ENCODE results near the gene MRPL32. TPM values are rescaled to one million over a fixed set of nuclear protein-coding genes. Genes with fewer than 3 reads are reported as not detected.
"Not testable (repeated sequence)": the region's sequence is repeated elsewhere in the genome, so short reads cannot be mapped to it uniquely, and the experiment has no call there.

Gene MRPL32
- 10 to 100 TPM; 19.7 to 29.4 (median 25.6) TPM for total RNA-seq
- 10 to 100 TPM; 49.0 to 51.9 TPM for polyA plus RNA-seq

DNA sequence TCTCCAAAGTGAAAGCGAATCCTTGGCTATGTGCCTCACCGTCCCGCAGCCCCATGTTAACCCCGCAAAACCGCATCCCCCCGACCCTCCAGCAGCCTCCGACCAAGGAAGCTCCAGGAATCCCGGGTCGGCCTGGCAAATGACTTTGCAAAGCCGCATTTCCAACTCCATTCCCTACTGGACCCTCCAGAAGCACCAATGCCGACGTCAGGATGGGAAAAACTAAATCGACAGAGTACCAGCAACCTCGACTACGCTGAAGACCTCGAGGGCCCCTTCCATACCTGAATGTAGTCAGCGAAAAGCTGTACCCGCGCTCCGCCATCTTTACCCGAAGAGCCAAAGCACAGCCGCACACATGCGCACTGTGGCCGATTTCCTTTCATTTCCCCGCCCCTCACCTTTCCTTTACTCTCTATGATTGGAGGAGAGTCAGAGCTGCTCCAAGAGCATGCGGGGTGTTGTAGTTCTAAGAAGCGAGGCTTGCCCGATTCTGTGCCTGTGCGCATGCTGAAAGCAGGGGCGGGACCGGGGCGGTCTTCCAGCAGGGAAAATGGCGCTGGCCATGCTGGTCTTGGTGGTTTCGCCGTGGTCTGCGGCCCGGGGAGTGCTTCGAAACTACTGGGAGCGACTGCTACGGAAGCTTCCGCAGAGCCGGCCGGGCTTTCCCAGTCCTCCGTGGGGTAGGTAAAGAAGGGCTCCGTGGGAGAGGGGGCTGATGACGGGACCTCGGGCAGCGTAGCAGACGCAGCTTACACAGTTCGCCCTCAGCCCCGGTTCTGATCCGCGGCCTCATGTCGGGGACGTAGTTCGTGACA, at the start of gene MRPL32, which contains the start of gene PSMA2:
TSS of gene MRPL32 (plus strand) at position 543 of the 818 bp plus-strand sequence. CDS start at position 554, 11 bp downstream.
TSS of gene PSMA2 (minus strand) at position 341 of the 818 bp plus-strand sequence. CDS start at position 325, 16 bp downstream.
- no peaks in the 10 kb centered on the region for H3K9me3 ChIP-seq
- H3K27me3 ChIP-seq = no peaks in the 10 kb centered on the region
- peak within 1 kb of the TSS; percentile 65 to 75 (median 69) for H3K4me3 ChIP-seq
- WGBS, 2 donors = 0% methylated on average over 56 of the region's 56 CpGs
- H3K27ac ChIP-seq = peak within 1 kb of the TSS; percentile 46 to 84 (median 72)
- ATAC-seq = peak; percentile 98 to 100 (median 99)
- peak; percentile 91 to 96 (median 96) for DNase-seq
- intact Hi-C loops (cut with DNase I) = no loop called here
- peak; percentile 92 for FAIRE-seq
- TF ChIP-seq, protein P1, sequence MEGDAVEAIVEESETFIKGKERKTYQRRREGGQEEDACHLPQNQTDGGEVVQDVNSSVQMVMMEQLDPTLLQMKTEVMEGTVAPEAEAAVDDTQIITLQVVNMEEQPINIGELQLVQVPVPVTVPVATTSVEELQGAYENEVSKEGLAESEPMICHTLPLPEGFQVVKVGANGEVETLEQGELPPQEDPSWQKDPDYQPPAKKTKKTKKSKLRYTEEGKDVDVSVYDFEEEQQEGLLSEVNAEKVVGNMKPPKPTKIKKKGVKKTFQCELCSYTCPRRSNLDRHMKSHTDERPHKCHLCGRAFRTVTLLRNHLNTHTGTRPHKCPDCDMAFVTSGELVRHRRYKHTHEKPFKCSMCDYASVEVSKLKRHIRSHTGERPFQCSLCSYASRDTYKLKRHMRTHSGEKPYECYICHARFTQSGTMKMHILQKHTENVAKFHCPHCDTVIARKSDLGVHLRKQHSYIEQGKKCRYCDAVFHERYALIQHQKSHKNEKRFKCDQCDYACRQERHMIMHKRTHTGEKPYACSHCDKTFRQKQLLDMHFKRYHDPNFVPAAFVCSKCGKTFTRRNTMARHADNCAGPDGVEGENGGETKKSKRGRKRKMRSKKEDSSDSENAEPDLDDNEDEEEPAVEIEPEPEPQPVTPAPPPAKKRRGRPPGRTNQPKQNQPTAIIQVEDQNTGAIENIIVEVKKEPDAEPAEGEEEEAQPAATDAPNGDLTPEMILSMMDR (IDR thresholded peaks at IDR 0.05) = no peak
- peaks cover 6 to 24% (median 16%) of the 10 kb centered on the region in 3 donors for H3K4me1 ChIP-seq
- peaks cover 5 to 12% (median 9%) of the 10 kb centered on the region in 3 donors for H3K36me3 ChIP-seq

DNA sequence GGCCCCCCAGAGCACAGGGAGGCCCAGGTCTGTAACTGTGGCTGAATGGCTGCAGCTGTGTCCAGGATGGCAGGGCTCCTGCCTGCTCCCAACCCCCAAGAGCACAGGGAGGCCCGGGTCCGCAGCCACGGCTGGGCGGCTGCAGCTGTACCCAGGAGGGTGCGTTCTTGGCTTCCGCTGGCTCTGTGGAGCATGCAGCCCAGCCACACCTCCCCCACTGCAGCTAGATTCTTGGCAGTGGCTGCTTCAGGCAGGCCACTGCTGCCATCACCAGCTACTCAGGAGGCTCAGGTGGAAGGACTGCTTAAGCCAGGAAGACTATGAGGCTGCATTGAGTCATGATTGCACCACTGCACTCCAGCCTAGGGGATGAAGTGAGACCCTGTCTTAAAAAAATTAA, 48.2 kb upstream of the MRPL32 start:
- DNase-seq = no peak
- WGBS, 2 donors = 89 to 93% methylated on average over 6 of the region's 6 CpGs
- ATAC-seq = no peak

DNA sequence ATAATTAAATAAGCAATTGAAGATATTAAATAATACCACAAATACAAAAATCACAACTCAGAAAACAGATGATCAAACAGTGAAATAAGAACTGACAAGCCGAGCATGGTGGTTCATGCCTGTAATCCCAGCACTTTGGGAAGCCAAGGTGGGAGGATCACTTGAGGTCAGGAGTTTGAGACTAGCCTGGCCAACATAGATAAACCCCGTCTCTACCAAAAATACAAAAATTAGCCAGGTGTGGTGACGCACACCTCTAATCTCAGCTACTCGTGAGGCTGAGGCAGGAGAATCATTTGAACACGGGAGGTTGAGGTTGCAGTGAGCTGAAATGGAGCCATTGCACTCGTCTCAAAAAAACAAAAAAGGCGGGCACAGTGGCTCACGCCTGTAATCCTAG, 47.0 kb upstream of the MRPL32 start:
- H3K4me3 ChIP-seq; FAIRE-seq; H3K27ac ChIP-seq; H3K27me3 ChIP-seq; DNase-seq; H3K36me3 ChIP-seq; ATAC-seq; H3K4me1 ChIP-seq; H3K9me3 ChIP-seq; intact Hi-C loops (cut with DNase I): not testable (repeated sequence)
- WGBS, 2 donors = 91 to 94% methylated on average over 8 of the region's 8 CpGs

More for the DNA sequence above, 48.2 kb upstream of the MRPL32 start:
- no peaks in the 10 kb centered on the region for H3K9me3 ChIP-seq
- peaks cover 5 to 7% (median 7%) of the 10 kb centered on the region in 3 donors for H3K4me1 ChIP-seq
- TF ChIP-seq, protein P1 (IDR thresholded peaks at IDR 0.05) = no peak
- FAIRE-seq = no peak
- H3K27me3 ChIP-seq = no peaks in the 10 kb centered on the region
- no peaks in the 10 kb centered on the region for H3K36me3 ChIP-seq
- no peak overlapping the region for H3K4me3 ChIP-seq
- H3K27ac ChIP-seq = no peak overlapping the region
- intact Hi-C loops (cut with DNase I) = no loop called here

DNA sequence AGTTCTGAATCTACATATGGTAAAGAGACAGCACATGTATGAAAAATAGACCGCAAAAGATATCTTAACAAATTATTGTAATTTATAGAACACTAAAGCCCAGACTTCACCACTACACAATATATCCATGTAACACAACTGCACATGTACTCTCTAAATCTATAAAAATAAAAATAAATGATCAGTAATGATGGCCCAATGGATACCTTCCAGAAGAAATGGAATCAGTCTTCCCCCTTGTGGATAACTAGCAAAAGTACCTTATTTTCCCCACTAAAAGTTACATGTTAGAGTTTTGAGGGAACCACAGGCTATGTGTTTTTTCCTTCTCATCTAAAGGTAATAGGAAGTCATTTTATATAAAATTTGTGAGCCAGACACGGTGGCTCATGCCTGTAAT, 46.0 kb upstream of the MRPL32 start:
- FAIRE-seq (no peak), ATAC-seq (no peak), DNase-seq (no peak)
- intact Hi-C loops (cut with DNase I) = no loop called here
- Histone ChIP-seq H3K4me1 (peaks cover 5 to 7% (median 7%) of the 10 kb centered on the region in 3 donors), H3K36me3 (no peaks in the 10 kb centered on the region), H3K27ac (no peak overlapping the region), H3K27me3 (no peaks in the 10 kb centered on the region), H3K4me3 (no peak overlapping the region), H3K9me3 (no peaks in the 10 kb centered on the region)
- WGBS, 2 donors = 83 to 89% methylated on average over 2 of the region's 2 CpGs
- TF ChIP-seq, protein P1 (IDR thresholded peaks at IDR 0.05) = no peak

DNA sequence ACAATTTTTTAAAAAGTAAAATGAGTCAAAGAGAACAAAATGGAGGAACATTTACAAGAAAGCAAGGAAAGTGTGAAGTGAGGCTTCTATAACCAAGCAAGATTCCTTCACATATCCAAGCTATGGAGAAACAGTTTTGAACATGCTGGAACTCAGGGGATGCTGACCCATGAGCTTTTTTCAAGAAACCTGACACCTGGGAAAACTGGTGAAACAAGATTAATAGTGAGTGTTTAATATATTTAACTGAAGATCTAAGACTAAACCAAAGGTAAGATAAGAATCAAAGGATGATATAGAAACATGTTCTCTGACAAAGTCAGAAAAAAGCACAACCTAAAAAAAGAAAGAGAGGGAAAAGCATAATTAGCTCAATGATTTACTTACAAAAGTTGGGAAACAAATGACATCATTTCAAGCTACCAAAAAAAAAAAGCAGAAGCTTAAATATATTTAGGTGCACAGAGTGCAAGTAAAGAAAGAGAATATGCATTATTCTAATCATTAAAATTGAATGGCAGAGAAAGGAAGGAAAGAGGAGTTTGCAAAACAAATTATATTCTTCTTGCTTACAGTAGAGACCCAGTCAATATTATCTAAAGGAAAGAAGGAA, 45.2 kb upstream of the MRPL32 start:
- no peaks in the 10 kb centered on the region for H3K27me3 ChIP-seq
- no peak for DNase-seq
- H3K36me3 ChIP-seq = no peaks in the 10 kb centered on the region
- FAIRE-seq = no peak
- TF ChIP-seq, protein P1 (IDR thresholded peaks at IDR 0.05) = no peak
- peaks cover 5 to 7% (median 7%) of the 10 kb centered on the region in 3 donors for H3K4me1 ChIP-seq
- H3K4me3 ChIP-seq = peak overlapping the region in 2 of 4 donors; percentile 21 to 45
- intact Hi-C loops (cut with DNase I) = no loop called here
- no peaks in the 10 kb centered on the region for H3K9me3 ChIP-seq
- H3K27ac ChIP-seq = peak overlapping the region in 3 of 4 donors; percentile 13 to 88 (median 86)
- ATAC-seq = no peak
